Central memory CD8-positive, alpha-beta T cell (primary cell): ENCODE data around the gene LOXHD1.

Source experiments
- ATAC-seq: fragments of 150-1000 bp; cut with Tn5 transposase; replicated peaks from 2 replicates; pipeline ENCODE4 v1.10.0; 2022; ENCODE audit warnings: mild to moderate bottlenecking, moderate FRiP score, moderate number of reproducible peaks; ENCODE audit not compliant: poor library complexity, severe bottlenecking; ENCODE audit errors: extremely low read depth
- DNase-seq, 2 donors: peaks; one replicate each; pipeline ENCODE4 v3.0.0; 2021; ENCODE audit warnings: low spot score in 2 of 2
- H3K27ac Mint-ChIP-seq: one replicate; pipeline ENCODE4 v1.8.0; 2022; ENCODE audit warnings: low read depth, mild to moderate bottlenecking, moderate library complexity, mixed read lengths
- H3K27me3 Mint-ChIP-seq: one replicate; pipeline ENCODE4 v1.8.0; 2022; ENCODE audit warnings: mixed read lengths
- H3K36me3 Mint-ChIP-seq: one replicate; pipeline ENCODE4 v1.8.0; 2022; ENCODE audit warnings: mild to moderate bottlenecking, moderate library complexity, mixed read lengths; ENCODE audit not compliant: insufficient read depth
- H3K4me1 Mint-ChIP-seq: one replicate; pipeline ENCODE4 v1.8.0; 2022; ENCODE audit warnings: mixed read lengths
- H3K4me3 Mint-ChIP-seq: one replicate; pipeline ENCODE4 v1.8.0; 2022; ENCODE audit warnings: mild to moderate bottlenecking, moderate library complexity, mixed read lengths
- H3K9me3 Mint-ChIP-seq: one replicate; pipeline ENCODE4 v1.8.0; 2022; ENCODE audit warnings: mixed read lengths

The LOXHD1 gene

GRCh38 chr18:46485675-46486194 is 171.3 kb downstream of the LOXHD1 start:
- Mint-ChIP-seq H3K4me1 (no peaks in the 10 kb centered on the region), H3K36me3 (no peaks in the 10 kb centered on the region), H3K27ac (no peak overlapping the region), H3K27me3 (no peaks in the 10 kb centered on the region), H3K9me3 (no peaks in the 10 kb centered on the region), H3K4me3 (no peak overlapping the region)
- DNase-seq = no peak
- no peak for ATAC-seq

GRCh38 chr18:46484971-46485370 is 172.0 kb downstream of the LOXHD1 start:
- Mint-ChIP-seq H3K27me3 (no peaks in the 10 kb centered on the region), H3K27ac (no peak overlapping the region), H3K36me3 (no peaks in the 10 kb centered on the region), H3K9me3 (no peaks in the 10 kb centered on the region), H3K4me3 (no peak overlapping the region), H3K4me1 (no peaks in the 10 kb centered on the region)
- DNase-seq (no peak), ATAC-seq (no peak)

- DNase-seq (no peak), ATAC-seq (no peak)
- Mint-ChIP-seq H3K36me3 (no peaks in the 10 kb centered on the region), H3K27me3 (peaks cover 7% of the 10 kb centered on the region), H3K27ac (no peak overlapping the region), H3K4me1 (no peaks in the 10 kb centered on the region), H3K9me3 (no peaks in the 10 kb centered on the region), H3K4me3 (no peak overlapping the region)
Measured at GRCh38 chr18:46482831-46483230, 174.2 kb downstream of the LOXHD1 start.

- DNase-seq (no peak), ATAC-seq (no peak)
- Mint-ChIP-seq H3K27me3 (peaks cover 9% of the 10 kb centered on the region), H3K4me1 (no peaks in the 10 kb centered on the region), H3K4me3 (no peak overlapping the region), H3K27ac (no peak overlapping the region), H3K36me3 (no peaks in the 10 kb centered on the region), H3K9me3 (no peaks in the 10 kb centered on the region)
Measured at GRCh38 chr18:46481847-46482245, 175.2 kb downstream of the LOXHD1 start.

- Mint-ChIP-seq H3K9me3 (no peaks in the 10 kb centered on the region), H3K36me3 (no peaks in the 10 kb centered on the region), H3K4me1 (no peaks in the 10 kb centered on the region), H3K4me3 (no peak overlapping the region), H3K27ac (no peak overlapping the region), H3K27me3 (peaks cover 9% of the 10 kb centered on the region)
- DNase-seq (peak; percentile 21 to 30), ATAC-seq (peak; percentile 40)
Measured at GRCh38 chr18:46481048-46481846, 175.8 kb downstream of the LOXHD1 start.

- ATAC-seq (no peak), DNase-seq (no peak)
- Mint-ChIP-seq H3K27ac (no peak overlapping the region), H3K9me3 (no peaks in the 10 kb centered on the region), H3K27me3 (peaks cover 9% of the 10 kb centered on the region), H3K4me1 (no peaks in the 10 kb centered on the region), H3K36me3 (no peaks in the 10 kb centered on the region), H3K4me3 (no peak overlapping the region)
Measured at GRCh38 chr18:46480226-46480625, 176.8 kb downstream of the LOXHD1 start.

- no peaks in the 10 kb centered on the region for H3K4me1 Mint-ChIP-seq
- no peak for ATAC-seq
- H3K36me3 Mint-ChIP-seq = no peaks in the 10 kb centered on the region
- DNase-seq = no peak
- H3K27ac Mint-ChIP-seq = no peak overlapping the region
- no peaks in the 10 kb centered on the region for H3K9me3 Mint-ChIP-seq
- H3K27me3 Mint-ChIP-seq = peaks cover 9% of the 10 kb centered on the region
- H3K4me3 Mint-ChIP-seq = no peak overlapping the region
Measured at GRCh38 chr18:46478796-46479195, 178.2 kb downstream of the LOXHD1 start.

- H3K36me3 Mint-ChIP-seq = no peaks in the 10 kb centered on the region
- no peaks in the 10 kb centered on the region for H3K4me1 Mint-ChIP-seq
- ATAC-seq = no peak
- DNase-seq = no peak
- H3K4me3 Mint-ChIP-seq = no peak overlapping the region
- peaks cover 9% of the 10 kb centered on the region for H3K27me3 Mint-ChIP-seq
- no peaks in the 10 kb centered on the region for H3K9me3 Mint-ChIP-seq
- H3K27ac Mint-ChIP-seq = no peak overlapping the region
Measured at GRCh38 chr18:46477425-46478011, 179.5 kb downstream of the LOXHD1 start.

GRCh38 chr18:46475390-46475752 is 181.6 kb downstream of the LOXHD1 start:
- Mint-ChIP-seq H3K9me3 (no peaks in the 10 kb centered on the region), H3K27me3 (peaks cover 15% of the 10 kb centered on the region), H3K4me1 (no peaks in the 10 kb centered on the region), H3K36me3 (no peaks in the 10 kb centered on the region), H3K27ac (no peak overlapping the region), H3K4me3 (no peak overlapping the region)
- ATAC-seq = no peak
- no peak for DNase-seq

GRCh38 chr18:46474487-46475389 is 182.3 kb downstream of the LOXHD1 start:
- DNase-seq (no peak), ATAC-seq (no peak)
- no peaks in the 10 kb centered on the region for H3K9me3 Mint-ChIP-seq
- H3K36me3 Mint-ChIP-seq = peaks cover 2% of the 10 kb centered on the region
- H3K4me1 Mint-ChIP-seq = no peaks in the 10 kb centered on the region
- no peak overlapping the region for H3K27ac Mint-ChIP-seq
- no peak overlapping the region for H3K4me3 Mint-ChIP-seq
- peaks cover 20% of the 10 kb centered on the region for H3K27me3 Mint-ChIP-seq

- DNase-seq = no peak
- Mint-ChIP-seq H3K4me1 (no peaks in the 10 kb centered on the region), H3K27ac (no peak overlapping the region), H3K9me3 (no peaks in the 10 kb centered on the region), H3K27me3 (peaks cover 19% of the 10 kb centered on the region), H3K4me3 (no peak overlapping the region), H3K36me3 (peaks cover 2% of the 10 kb centered on the region)
- ATAC-seq = no peak
Measured at GRCh38 chr18:46471809-46472498, 185.1 kb downstream of the LOXHD1 start.

- Mint-ChIP-seq H3K4me3 (no peak overlapping the region), H3K4me1 (no peaks in the 10 kb centered on the region), H3K36me3 (peaks cover 2% of the 10 kb centered on the region), H3K27me3 (peaks cover 26% of the 10 kb centered on the region), H3K27ac (no peak overlapping the region), H3K9me3 (no peaks in the 10 kb centered on the region)
- DNase-seq = no peak
- ATAC-seq = no peak
Measured at GRCh38 chr18:46470714-46471113, 186.3 kb downstream of the LOXHD1 start.
